CD4-positive, alpha-beta T cell (primary cell): Measurements from ENCODE around the gene ZBTB2. TPM values are rescaled to one million over a fixed set of nuclear protein-coding genes. Genes with fewer than 3 reads are reported as not detected.
"Not testable (repeated sequence)": the region's sequence is repeated elsewhere in the genome, so short reads cannot be mapped to it uniquely, and the experiment has no call there.

Experiments used
- ATAC-seq: fragments of 200-7000 bp; cut with Tn5 transposase; one replicate; pipeline ENCODE4 v1.10.0; 2022; ENCODE audit warnings: mild to moderate bottlenecking; ENCODE audit not compliant: poor library complexity
- CTCF ChIA-PET: fragments of 350-600 bp; sonication (Branson Sonifier 250); formaldehyde crosslinking; loops from one replicate; lab custom pipeline; 2021; ENCODE audit warnings: antibody characterized with exemption, inconsistent platforms; lab: Charles Lee
- POLR2A ChIA-PET: fragments of 350-600 bp; sonication (Branson Sonifier 250); formaldehyde crosslinking; loops from one replicate; lab custom pipeline; 2021; ENCODE audit warnings: antibody characterized with exemption, inconsistent platforms; lab: Charles Lee
- DNase-seq, 14 experiments: peaks; one replicate each; pipeline ENCODE4 v3.0.0-alpha.2; 2013 to 2020; ENCODE audit warnings: mixed read lengths in 2 of 14
- H3K27ac ChIP-seq, 2 donors: one replicate each; pipeline versions ENCODE4 v1.5.1 to v1.7.0; 2013; ENCODE audit warnings: low read length in 2 of 2, low read depth in 1 of 2, mild to moderate bottlenecking in 1 of 2
- H3K27me3 ChIP-seq, 2 experiments: 1 replicate in 1 of 2; 2 replicates in 1 of 2; pipeline versions ENCODE4 v1.6.1 to v1.7.0; 2013; ENCODE audit warnings: low read length in 2 of 2, control low read depth in 1 of 2, mild to moderate bottlenecking in 1 of 2, moderate library complexity in 1 of 2; ENCODE audit not compliant: insufficient read depth in 2 of 2, control insufficient read depth in 1 of 2
- H3K36me3 ChIP-seq: one replicate; pipeline ENCODE4 v1.6.1; 2013; ENCODE audit warnings: low read length, control low read depth; ENCODE audit not compliant: insufficient read depth
- H3K4me1 ChIP-seq: one replicate; pipeline ENCODE4 v1.6.1; 2013; ENCODE audit warnings: low read length, control low read depth; ENCODE audit not compliant: insufficient read depth
- H3K4me3 ChIP-seq: one replicate; pipeline ENCODE4 v1.5.1; 2013; ENCODE audit warnings: mild to moderate bottlenecking, low read length, moderate library complexity
- H3K9me3 ChIP-seq, 2 experiments: 1 replicate in 1 of 2; 2 replicates in 1 of 2; pipeline versions ENCODE4 v1.6.1 to v1.7.0; 2013; ENCODE audit warnings: low read length in 2 of 2, mild to moderate bottlenecking in 2 of 2, control low read depth in 1 of 2, moderate library complexity in 1 of 2; ENCODE audit not compliant: control insufficient read depth in 1 of 2, insufficient read depth in 1 of 2
- H3K27ac Mint-ChIP-seq: one replicate; pipeline ENCODE4 v1.8.0; 2020; ENCODE audit warnings: mixed read lengths
- H3K27me3 Mint-ChIP-seq: one replicate; pipeline ENCODE4 v1.8.0; 2021; ENCODE audit warnings: mixed read lengths
- H3K36me3 Mint-ChIP-seq: one replicate; pipeline ENCODE4 v1.8.0; 2021; ENCODE audit warnings: low read depth, mixed read lengths
- H3K4me1 Mint-ChIP-seq: one replicate; pipeline ENCODE4 v1.8.0; 2021; ENCODE audit warnings: low read depth, mixed read lengths
- H3K4me3 Mint-ChIP-seq: one replicate; pipeline ENCODE4 v1.8.0; 2020; ENCODE audit warnings: mild to moderate bottlenecking, mixed read lengths
- H3K9me3 Mint-ChIP-seq: one replicate; pipeline ENCODE4 v1.8.0; 2020; ENCODE audit warnings: mixed read lengths
- intact Hi-C, 2 experiments: fragments of 100-400 bp; cut with DNase I in 1 of 2; cut with micrococcal nuclease in 1 of 2; formaldehyde crosslinking; loops; one replicate each; pipeline versions ENCODE4 v1.15.1 to v1.9.0; 2023 to 2025; cut with DNase I, micrococcal nuclease
- total RNA-seq, 174 experiments: library from RNA in 2 of 174; stranded (reverse) in 2 of 174; gene quantifications; one replicate each; pipeline ENCODE4 v1.2.3 and lab custom pipeline; 2021 to 2026
- TF ChIP-seq, protein P1 (sequence below): fragments of 200-600 bp; IDR thresholded peaks from one replicate; pipeline ENCODE4 v1.8.0; 2022; ENCODE audit warnings: antibody characterized with exemption, mild to moderate bottlenecking

The ZBTB2 gene
- total RNA-seq, 2 experiments from 2014 or later: 18.6 to 19.1 TPM

DNA sequence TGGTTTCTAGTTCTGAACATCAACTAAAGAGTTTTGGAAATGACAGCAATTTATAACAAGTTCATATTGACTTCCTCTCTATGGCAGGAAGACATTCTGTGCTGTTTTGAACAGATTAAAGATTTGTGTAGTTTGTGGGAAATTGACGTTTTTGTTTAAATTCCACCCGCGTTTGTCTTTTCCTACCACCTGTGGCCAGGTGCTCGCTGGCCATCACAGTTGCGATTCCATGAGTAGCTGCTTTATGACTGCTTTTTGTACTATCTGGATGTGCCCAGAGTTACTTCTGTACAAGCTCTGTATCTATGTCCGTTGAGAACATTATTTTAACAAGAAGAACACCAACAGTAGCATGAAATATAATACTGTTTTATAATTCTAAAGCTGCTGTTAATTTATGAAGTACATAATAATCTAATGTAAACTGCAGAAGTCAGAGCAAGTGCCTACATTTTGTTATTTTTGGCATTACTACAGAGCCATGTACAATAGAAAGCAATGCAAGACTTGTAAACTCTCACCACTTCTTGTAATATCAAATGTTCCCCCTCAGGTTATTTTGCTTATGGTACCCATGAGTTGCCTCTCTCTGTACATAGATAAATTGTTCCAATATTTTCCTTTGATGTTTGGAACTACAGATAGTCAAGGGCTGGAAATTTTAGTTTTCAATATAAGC is 33.5 kb downstream of the ZBTB2 start:
- no peaks in the 10 kb centered on the region for H3K27me3 Mint-ChIP-seq
- ChIA-PET CTCF (interaction anchor here (1.2 to 2.3 kb wide), 2 partner anchors 12 to 34 kb away, joined by 4 to 8 read pairs; no protein-coding TSS in a partner anchor), POLR2A (interaction anchor here (0.9 to 2.8 kb wide), 2 partner anchors 17 to 32 kb away, joined by 3 to 15 read pairs; no protein-coding TSS in a partner anchor)
- no peak overlapping the region for H3K4me3 ChIP-seq
- H3K9me3 ChIP-seq: no peaks in the 10 kb centered on the region
- intact Hi-C loops: no loop called here
- no peak overlapping the region for H3K27ac Mint-ChIP-seq
- H3K27me3 ChIP-seq: no peaks in the 10 kb centered on the region
- peaks cover 5% of the 10 kb centered on the region for H3K4me1 ChIP-seq
- DNase-seq (no peak), ATAC-seq (no peak)
- H3K4me3 Mint-ChIP-seq: no peak overlapping the region
- peaks cover 24% of the 10 kb centered on the region for H3K36me3 Mint-ChIP-seq
- H3K27ac ChIP-seq: no peak overlapping the region
- H3K36me3 ChIP-seq: peaks cover 19% of the 10 kb centered on the region
- peaks cover 14% of the 10 kb centered on the region for H3K4me1 Mint-ChIP-seq
- no peaks in the 10 kb centered on the region for H3K9me3 Mint-ChIP-seq
- TF ChIP-seq, protein P1, sequence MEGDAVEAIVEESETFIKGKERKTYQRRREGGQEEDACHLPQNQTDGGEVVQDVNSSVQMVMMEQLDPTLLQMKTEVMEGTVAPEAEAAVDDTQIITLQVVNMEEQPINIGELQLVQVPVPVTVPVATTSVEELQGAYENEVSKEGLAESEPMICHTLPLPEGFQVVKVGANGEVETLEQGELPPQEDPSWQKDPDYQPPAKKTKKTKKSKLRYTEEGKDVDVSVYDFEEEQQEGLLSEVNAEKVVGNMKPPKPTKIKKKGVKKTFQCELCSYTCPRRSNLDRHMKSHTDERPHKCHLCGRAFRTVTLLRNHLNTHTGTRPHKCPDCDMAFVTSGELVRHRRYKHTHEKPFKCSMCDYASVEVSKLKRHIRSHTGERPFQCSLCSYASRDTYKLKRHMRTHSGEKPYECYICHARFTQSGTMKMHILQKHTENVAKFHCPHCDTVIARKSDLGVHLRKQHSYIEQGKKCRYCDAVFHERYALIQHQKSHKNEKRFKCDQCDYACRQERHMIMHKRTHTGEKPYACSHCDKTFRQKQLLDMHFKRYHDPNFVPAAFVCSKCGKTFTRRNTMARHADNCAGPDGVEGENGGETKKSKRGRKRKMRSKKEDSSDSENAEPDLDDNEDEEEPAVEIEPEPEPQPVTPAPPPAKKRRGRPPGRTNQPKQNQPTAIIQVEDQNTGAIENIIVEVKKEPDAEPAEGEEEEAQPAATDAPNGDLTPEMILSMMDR: no peak

DNA sequence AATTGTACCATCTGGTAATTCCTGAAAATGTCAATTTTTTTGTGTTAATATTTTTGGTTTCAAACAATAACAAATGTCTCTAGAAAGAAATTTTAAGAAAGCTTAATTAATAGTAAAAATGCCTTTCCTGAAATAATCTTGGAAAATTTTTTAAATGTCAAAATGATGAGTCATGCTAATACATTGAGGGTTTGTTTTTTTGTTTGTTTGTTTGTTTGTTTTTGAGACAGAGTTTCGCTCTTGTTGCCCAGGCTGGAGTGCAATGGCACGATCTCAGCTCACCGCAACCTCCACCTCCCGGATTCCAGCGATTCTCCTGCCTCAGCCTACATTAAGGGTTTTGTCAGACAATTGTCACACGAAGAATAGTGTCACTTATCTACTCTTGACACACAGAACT is 34.4 kb downstream of the ZBTB2 start:
- Histone ChIP-seq H3K36me3 (peaks cover 12% of the 10 kb centered on the region), H3K4me1 (peaks cover 11% of the 10 kb centered on the region)
- H3K4me3 Mint-ChIP-seq, H3K27ac ChIP-seq, H3K27me3 ChIP-seq, H3K27me3 Mint-ChIP-seq, H3K9me3 ChIP-seq, DNase-seq, H3K27ac Mint-ChIP-seq, intact Hi-C loops, H3K9me3 Mint-ChIP-seq, ATAC-seq, H3K4me3 ChIP-seq: not testable (repeated sequence)
- Mint-ChIP-seq H3K4me1 (peaks cover 14% of the 10 kb centered on the region), H3K36me3 (peaks cover 16% of the 10 kb centered on the region)
- ChIA-PET POLR2A (interaction anchor here (2.8 kb wide), 1 partner anchor 33 kb away, joined by 15 read pairs; no protein-coding TSS in a partner anchor), CTCF (interaction anchor here (1.2 to 2.3 kb wide), 2 partner anchors 13 to 33 kb away, joined by 4 to 8 read pairs; no protein-coding TSS in a partner anchor)

DNA sequence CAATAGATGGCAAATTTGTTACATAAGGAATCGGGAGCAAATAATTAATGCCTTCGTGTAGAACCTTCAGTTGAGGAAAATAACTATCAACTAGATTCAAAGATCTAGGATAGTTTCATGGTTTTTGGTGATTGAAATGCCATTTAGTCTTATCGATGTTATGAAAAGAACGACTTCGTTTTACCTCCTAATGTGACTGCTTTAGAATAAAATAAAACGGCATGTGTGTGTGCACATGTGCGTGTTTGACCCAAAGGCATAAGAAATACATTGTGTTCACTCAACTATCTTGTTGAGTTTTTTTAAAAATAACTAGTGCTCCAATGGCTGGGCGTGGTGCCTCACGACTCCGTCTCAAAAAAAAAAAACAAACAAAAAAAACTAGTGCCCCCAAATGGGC is 37.6 kb downstream of the ZBTB2 start:
- POLR2A ChIA-PET: interaction anchor here (2.2 kb wide), 1 partner anchor 36 kb away, joined by 10 read pairs; no protein-coding TSS in a partner anchor

More for the DNA sequence above, 37.6 kb downstream of the ZBTB2 start:
- Mint-ChIP-seq H3K27me3 (no peaks in the 10 kb centered on the region), H3K36me3 (no peaks in the 10 kb centered on the region), H3K4me3 (no peak overlapping the region), H3K4me1 (peaks cover 14% of the 10 kb centered on the region), H3K27ac (no peak overlapping the region), H3K9me3 (no peaks in the 10 kb centered on the region)
- no peaks in the 10 kb centered on the region for H3K27me3 ChIP-seq
- intact Hi-C loops: loop anchor here in 1 of 2 experiments (2.0 to 5.0 kb wide), 2 partner anchors 49 to 123 kb away; no protein-coding TSS in a partner anchor
- ATAC-seq (no peak), DNase-seq (no peak)
- H3K4me3 ChIP-seq: no peak overlapping the region
- H3K4me1 ChIP-seq: peaks cover 11% of the 10 kb centered on the region
- CTCF ChIA-PET: interaction anchor here (0.9 to 1.1 kb wide), 2 partner anchors 36 to 52 kb away, joined by 3 read pairs; no protein-coding TSS in a partner anchor
- no peak overlapping the region for H3K27ac ChIP-seq
- H3K36me3 ChIP-seq: no peaks in the 10 kb centered on the region
- H3K9me3 ChIP-seq: no peaks in the 10 kb centered on the region
- TF ChIP-seq, protein P1: no peak
